NB4 (cell line): Measurements from ENCODE around the gene RASSF7.

ENCODE experiments used
- DNase-seq: peaks from one replicate; pipeline ENCODE4 v3.0.0; 2010; ENCODE audit warnings: low read depth
- H3K4me3 ChIP-seq: one replicate; pipeline ENCODE4 v1.5.1; 2011; ENCODE audit warnings: mild to moderate bottlenecking, low read depth, low read length, moderate library complexity
- MYC ChIP-seq: IDR thresholded peaks from 2 replicates; pipeline ENCODE4 v1.6.1; 2011; ENCODE audit warnings: low read depth, low read length
- POLR2A ChIP-seq: IDR thresholded peaks from 2 replicates; pipeline ENCODE4 v1.6.1; 2011; ENCODE audit warnings: mild to moderate bottlenecking; ENCODE audit not compliant: insufficient read length; ENCODE audit errors: extremely low read depth
- TF ChIP-seq, protein P1 (sequence below): IDR thresholded peaks from 2 replicates; pipeline ENCODE4 v1.6.1; 2011; ENCODE audit warnings: low read depth, low read length
- TF ChIP-seq, protein P2 (sequence below): IDR thresholded peaks from one replicate; pipeline ENCODE4 v1.5.1; 2012; ENCODE audit warnings: low read depth, low read length

Gene RASSF7

DNA sequence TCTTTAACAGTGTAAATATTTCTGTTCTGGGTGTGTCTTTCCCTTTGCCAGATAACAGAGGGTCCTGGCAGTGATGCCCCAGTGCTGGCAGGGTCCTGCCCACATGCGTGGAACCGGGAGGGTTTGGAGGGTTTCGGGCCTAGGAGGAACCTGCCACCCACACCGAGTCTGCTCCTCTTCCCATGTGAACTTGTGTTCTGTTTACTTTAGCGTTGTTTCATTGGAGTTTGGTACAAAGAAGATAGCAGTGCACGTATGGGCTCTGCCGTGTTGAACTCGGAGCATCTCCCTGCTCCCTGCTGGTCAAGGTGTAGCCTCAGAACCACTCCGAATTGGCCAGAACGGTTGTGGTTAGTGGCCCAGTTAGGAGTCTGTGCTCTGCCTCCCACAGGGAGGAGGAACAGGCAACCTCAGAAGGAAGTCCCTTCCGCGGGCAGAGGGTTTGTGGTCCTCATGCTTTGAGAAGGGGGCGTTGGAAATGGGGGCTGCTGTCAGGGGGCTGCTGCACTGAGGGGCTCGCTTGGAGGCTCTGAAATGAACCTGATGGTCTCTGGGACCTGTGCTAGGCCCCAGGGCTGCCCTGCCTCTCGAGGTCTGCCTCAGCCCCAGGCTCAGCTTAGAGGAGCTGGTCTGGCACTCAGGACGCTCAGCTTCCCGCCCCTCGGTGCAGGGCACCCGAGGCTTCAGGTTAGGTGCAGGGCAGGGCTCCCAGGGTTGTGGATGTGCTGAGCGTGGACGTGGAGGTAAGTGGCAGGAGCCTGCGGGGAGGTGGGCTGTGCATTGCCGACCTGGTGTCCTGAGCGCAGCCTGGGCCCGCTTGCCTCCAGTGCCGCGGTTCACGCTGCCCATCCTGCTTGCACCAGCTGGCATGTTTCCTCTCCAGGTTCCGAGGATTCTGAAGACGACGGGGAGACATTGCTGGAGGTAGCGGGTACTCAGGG, 25.9 kb downstream of the RASSF7 start:
- no peak for DNase-seq
- TF ChIP-seq, protein P1, sequence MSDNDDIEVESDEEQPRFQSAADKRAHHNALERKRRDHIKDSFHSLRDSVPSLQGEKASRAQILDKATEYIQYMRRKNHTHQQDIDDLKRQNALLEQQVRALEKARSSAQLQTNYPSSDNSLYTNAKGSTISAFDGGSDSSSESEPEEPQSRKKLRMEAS: no peak
- TF ChIP-seq POLR2A (no peak), MYC (no peak)
- TF ChIP-seq, protein P2, sequence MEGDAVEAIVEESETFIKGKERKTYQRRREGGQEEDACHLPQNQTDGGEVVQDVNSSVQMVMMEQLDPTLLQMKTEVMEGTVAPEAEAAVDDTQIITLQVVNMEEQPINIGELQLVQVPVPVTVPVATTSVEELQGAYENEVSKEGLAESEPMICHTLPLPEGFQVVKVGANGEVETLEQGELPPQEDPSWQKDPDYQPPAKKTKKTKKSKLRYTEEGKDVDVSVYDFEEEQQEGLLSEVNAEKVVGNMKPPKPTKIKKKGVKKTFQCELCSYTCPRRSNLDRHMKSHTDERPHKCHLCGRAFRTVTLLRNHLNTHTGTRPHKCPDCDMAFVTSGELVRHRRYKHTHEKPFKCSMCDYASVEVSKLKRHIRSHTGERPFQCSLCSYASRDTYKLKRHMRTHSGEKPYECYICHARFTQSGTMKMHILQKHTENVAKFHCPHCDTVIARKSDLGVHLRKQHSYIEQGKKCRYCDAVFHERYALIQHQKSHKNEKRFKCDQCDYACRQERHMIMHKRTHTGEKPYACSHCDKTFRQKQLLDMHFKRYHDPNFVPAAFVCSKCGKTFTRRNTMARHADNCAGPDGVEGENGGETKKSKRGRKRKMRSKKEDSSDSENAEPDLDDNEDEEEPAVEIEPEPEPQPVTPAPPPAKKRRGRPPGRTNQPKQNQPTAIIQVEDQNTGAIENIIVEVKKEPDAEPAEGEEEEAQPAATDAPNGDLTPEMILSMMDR: no peak
- H3K4me3 ChIP-seq: no peak overlapping the region

DNA sequence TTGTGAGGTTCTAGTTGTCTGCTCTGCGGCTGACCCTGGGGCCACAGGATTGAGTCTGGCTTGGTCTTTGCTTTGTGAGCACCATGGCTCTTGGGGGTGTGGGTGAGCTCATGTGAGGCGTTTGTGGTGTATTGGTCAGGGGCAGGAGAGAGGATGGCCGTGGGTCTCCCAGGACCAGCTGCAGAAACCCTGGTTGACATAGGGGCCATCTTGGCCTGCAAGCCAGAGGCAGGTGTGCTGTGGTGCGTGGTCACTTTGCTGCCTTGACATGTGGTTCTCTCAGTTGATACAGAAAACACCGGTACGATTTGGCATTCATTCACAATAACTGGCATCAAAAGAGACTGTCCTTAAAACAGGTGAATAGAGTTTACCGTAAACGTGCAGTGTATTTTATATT, 26.8 kb downstream of the RASSF7 start:
- no peak for DNase-seq
- H3K4me3 ChIP-seq: no peak overlapping the region
- TF ChIP-seq, protein P1: no peak

DNA sequence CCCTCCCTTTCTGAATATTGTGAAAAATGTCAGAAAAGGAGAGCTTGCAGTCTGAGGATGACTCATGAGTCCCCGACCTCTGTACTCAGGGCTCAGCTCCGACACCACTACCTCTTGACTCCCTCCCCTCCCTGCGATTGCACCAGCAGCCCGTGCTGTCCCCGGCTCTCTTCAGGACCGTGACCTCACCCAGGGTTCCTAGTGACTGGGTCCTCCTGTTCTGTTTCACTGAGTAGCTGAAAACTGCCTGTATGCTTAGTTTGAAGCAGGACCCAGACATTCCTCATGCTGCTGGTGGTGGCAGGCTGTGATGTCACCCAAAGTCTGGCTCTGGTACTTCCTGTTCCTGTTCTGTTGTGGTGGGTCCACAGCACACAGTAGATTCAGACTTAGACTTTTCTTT, 27.2 kb downstream of the RASSF7 start:
- TF ChIP-seq, protein P1: peak; percentile 71
- TF ChIP-seq MYC (peak; percentile 60), POLR2A (no peak)
- H3K4me3 ChIP-seq: no peak overlapping the region
- DNase-seq: peak; percentile 93

DNA sequence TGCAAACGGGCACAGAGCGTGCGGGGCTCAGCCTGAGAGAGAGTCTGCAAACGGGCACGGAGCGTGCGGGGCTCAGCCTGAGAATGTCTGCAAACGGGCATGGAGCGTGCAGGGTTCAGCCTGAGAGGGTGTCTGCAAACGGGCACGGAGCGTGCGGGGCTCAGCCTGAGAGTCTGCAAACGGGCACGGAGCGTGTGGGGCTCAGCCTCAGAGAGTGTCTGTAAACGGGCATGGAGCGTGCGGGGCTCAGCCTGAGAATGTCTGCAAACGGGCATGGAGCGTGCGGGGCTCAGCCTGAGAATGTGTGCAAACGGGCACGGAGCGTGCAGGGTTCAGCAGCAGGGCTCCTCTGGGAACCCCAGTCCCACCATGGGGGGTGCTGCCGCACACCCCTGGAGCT, 29.0 kb downstream of the RASSF7 start:
- no peak for DNase-seq
- TF ChIP-seq POLR2A (no peak), MYC (no peak)
- TF ChIP-seq, protein P1: no peak
- TF ChIP-seq, protein P2: no peak
- no peak overlapping the region for H3K4me3 ChIP-seq

DNA sequence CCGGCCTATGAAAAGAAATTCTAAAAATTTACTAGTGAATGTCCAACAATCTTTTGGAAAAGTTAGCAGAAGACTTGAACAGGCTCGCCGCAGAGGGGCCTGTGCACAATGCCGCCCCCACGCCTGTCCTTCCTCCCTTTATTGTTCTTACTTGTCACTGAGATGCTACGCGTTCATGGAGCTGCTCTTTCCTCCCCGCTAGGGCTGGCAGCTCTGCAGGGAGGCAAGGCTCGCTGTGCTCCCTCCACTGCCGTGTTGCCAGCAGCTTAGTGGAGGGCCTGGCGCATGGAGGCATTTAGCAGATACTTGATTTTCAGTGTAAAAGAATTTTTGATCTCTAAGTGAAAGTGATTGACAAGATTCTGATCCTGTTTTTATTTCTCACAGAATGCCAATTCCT, 30.2 kb downstream of the RASSF7 start:
- DNase-seq: no peak
- no peak overlapping the region for H3K4me3 ChIP-seq
- TF ChIP-seq, protein P1: no peak
- TF ChIP-seq POLR2A (no peak), MYC (no peak)
- TF ChIP-seq, protein P2: no peak

DNA sequence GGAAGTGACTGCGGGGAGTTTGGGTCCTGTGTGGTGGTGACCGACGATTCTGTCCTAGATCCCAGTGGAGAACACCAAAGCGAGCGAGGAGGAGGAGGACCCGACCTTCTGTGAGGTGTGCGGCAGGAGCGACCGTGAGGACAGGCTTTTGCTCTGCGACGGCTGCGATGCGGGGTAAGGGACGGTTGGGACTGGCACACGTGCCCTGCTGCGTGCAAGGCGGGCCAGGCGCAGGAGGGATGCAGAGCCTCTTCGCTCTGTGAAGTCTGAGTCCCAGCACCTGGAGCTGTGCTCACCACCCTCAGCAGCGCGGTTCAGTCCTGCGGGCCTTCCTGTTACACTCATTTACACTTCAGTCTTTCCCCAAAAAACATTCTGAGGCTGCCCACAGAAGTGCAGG, 31.7 kb downstream of the RASSF7 start:
- DNase-seq: no peak
- H3K4me3 ChIP-seq: no peak overlapping the region
- TF ChIP-seq POLR2A: no peak
- TF ChIP-seq, protein P2: no peak

DNA sequence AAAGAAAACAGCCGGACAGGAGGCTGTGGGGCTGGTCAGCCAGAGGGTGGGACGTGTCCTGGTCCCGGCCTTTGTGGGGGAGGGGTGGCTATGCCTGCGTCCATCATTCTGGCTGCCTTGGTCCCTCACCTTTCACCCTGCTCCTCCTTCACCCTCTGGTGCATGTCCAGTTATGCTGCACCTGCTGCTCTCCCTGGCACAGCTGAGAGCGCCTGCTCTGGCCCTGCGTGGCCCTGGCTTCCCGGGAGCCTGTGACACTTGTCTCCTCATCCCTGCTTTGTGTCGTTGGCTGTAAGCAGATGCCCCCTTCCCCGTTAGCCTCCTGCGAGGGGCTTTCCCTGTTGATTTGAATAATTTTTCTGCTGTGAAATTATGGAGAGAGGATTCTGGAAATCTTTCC, 32.1 kb downstream of the RASSF7 start:
- TF ChIP-seq, protein P2: no peak
- no peak for TF ChIP-seq POLR2A
- no peak for TF ChIP-seq MYC
- TF ChIP-seq, protein P1: no peak

More for the DNA sequence above, 32.1 kb downstream of the RASSF7 start:
- H3K4me3 ChIP-seq: no peak overlapping the region
- DNase-seq: no peak
